Anterior cingulate cortex (tissue), 58 donors: ENCODE data around the gene IGFL1.
"Not testable (repeated sequence)": the region's sequence is repeated elsewhere in the genome, so short reads cannot be mapped to it uniquely, and the experiment has no call there.

Experiments used
- DNase-seq, 58 donors: peaks; one replicate each; lab custom pipeline; 2025; lab: John Stamatoyannopoulos, UW

The IGFL1 gene

GRCh38 chr19:46229442-46229841 is at the start of gene IGFL1:
Gene IGFL1, plus strand, starts transcription at chr19:46229742. Its CDS starts 33 bp downstream, at chr19:46229775.
- DNase-seq, result no peak

- no peak for DNase-seq
Observed at GRCh38 chr19:46180701-46181387, 48.7 kb upstream of the IGFL1 start.

- no peak for DNase-seq
Observed at GRCh38 chr19:46181388-46181779, 48.2 kb upstream of the IGFL1 start.

GRCh38 chr19:46182476-46182875 is 47.1 kb upstream of the IGFL1 start:
- DNase-seq, result no peak

- DNase-seq, result not testable (repeated sequence)
Observed at GRCh38 chr19:46184775-46185710, 44.5 kb upstream of the IGFL1 start.

GRCh38 chr19:46186101-46186716 is 43.3 kb upstream of the IGFL1 start:
- no peak for DNase-seq

GRCh38 chr19:46186717-46187101 is 42.8 kb upstream of the IGFL1 start:
- DNase-seq, result no peak

- no peak for DNase-seq
Observed at GRCh38 chr19:46189971-46190888, 39.3 kb upstream of the IGFL1 start.

DNA sequence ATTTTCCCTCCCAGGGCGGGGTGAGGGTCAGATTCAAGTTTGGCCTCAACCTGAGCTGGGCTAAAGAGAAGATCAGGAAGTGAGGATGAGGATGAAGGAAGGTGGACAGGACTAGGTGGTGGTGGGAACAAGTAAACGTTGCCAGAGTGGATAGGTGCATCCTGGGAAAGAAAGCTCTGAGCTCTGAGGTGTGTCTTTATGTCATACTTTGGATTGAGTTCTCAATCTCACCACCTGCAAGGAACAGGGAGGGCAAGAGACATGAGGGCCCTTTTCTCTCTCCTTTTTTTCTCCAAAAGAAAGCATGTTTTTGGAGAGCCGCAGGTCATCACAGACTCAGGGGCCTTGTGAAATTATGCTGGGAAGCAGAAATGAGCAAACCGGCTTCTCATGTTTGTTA is 38.2 kb upstream of the IGFL1 start:
- no peak for DNase-seq

DNA sequence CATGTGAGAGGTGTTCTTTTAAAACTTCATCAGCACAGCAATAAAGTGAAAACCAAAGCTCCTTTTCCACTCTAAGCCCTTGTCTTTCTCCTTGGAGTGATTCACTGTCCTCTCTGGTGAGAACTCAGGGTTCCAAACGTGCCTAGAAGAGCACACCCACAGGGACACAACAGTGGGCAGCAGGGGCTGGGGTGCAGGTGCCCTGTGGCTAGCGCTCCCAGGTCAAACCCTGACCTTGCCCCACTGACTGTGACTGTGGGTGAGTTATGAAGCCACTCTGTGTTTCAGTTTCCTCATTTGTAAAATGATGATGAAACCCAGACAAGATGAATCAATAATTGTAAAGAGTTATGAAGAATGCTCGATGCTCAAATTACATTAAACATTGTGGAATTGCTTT is 37.6 kb upstream of the IGFL1 start:
- no peak for DNase-seq

- DNase-seq, result not testable (repeated sequence)
Observed at GRCh38 chr19:46192626-46192991, 36.9 kb upstream of the IGFL1 start.

GRCh38 chr19:46192992-46193650 is 36.4 kb upstream of the IGFL1 start:
- peak in 3 of 58 donors; percentile 1 to 50 (median 10) for DNase-seq

DNA sequence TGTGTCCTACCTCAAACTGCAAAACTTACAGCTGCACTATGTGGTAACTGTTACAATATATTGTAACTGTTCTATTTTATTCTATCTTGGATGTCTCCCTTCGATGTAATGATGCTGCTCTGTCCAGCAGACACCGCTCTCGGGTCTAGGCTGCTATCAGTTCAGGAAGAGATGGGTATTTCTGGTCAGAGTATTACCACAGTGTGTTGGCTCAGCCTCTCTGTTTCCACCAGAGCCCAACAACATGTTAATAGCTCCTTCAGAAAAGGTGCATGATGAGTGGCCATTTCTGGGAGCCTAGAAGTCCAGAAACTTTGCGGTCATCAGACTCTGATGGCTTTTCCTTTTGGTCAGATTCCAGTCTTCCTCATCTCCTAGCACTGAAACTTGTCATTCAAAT is 35.9 kb upstream of the IGFL1 start:
- DNase-seq, result no peak

DNA sequence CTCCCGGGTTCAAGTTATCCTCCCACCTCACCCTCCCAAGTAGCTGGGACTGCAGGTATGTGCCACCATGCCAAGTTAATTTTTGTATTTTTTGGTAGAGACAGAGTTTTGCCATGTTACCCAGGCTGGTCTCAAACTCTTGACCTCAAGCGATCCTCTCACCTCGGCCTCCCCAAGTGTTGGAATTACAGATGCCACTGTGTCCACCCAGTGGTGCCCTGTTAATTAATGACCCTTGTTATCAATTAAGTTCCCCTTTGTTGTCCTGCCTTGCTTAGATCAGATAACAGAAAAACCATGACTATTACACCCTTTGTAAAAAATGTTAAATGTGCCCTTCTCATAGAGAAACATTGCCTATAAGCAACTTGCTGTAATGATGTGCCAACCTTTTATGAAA is 34.4 kb upstream of the IGFL1 start:
- no peak for DNase-seq

DNA sequence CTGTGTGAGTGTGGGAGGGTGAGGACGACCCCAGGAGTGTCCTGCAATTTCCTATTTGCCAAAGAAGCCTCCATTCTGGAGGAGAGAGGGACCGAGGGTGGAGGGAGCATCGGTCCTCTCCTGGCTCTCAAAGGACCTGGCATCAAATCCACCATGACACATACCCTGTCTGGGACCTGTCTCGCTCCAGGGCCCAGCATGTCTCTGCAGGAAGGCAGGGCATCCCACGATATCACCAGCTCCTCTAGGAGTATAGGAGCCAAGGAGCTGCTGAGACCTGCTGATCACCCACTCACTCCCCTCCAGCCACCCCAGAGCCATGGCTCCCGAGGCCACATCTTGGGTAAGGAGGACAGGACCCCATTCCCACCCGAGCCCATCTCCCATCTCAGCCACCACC is 33.6 kb upstream of the IGFL1 start:
- not testable (repeated sequence) for DNase-seq

DNA sequence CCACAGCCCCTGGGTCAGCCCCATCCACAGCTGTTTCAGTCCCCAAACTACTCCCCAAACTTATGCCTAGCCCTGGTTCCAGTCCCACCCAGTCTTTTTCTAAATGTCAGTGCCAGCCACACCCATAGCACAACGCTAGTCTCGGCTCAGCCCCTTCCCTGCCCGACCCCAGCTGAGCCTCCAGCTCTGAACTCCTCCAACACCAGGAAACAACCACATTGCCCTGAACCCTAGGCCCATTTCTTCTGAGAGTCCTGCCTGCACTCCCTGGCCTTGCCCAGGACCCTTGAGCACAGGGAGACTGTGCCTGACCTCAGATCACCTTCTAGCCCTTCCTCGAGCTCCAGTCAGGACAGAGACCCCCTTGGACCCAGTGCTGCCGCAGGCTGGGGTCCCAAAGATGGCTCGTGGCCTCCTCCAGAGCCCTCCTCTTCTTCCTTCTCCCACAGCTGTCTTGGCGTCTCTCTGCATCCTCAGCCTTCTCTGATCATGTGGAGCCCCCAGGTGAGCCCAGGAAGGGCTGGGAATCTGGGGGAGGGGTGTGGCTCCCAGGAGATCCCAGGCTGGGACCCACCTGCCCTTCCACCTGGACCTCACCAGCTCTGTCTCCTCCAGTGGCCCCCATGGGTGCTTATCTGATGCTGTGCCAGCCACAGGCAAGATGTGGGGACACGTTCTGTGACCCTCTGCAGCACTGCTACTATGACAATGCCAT is 33.0 kb upstream of the IGFL1 start:
- DNase-seq, result no peak

- no peak for DNase-seq
Observed at GRCh38 chr19:46197314-46198070, 32.0 kb upstream of the IGFL1 start.

DNA sequence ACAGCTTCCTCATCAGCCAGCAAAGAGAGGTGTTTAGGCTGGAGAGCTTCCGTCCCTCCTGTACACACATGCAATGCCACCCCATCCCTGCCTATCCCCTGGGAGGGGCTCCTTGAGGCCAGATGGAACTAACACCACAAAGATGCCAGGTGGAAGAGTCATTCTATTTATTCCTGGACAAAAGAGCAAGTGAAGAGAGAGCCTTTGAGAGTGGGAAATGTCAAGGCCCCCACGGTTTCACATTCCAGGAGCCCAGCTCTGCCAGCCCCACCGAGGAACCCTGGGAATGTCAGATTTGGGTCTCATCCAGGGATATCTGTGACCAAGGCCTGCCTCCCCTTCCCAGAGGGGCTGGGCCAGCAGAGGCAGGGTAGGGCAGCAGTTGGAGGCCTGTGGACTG is 30.8 kb upstream of the IGFL1 start:
- DNase-seq, result no peak
